ENCODE measurements around the gene ENO1.

ENO1 gene

DNA sequence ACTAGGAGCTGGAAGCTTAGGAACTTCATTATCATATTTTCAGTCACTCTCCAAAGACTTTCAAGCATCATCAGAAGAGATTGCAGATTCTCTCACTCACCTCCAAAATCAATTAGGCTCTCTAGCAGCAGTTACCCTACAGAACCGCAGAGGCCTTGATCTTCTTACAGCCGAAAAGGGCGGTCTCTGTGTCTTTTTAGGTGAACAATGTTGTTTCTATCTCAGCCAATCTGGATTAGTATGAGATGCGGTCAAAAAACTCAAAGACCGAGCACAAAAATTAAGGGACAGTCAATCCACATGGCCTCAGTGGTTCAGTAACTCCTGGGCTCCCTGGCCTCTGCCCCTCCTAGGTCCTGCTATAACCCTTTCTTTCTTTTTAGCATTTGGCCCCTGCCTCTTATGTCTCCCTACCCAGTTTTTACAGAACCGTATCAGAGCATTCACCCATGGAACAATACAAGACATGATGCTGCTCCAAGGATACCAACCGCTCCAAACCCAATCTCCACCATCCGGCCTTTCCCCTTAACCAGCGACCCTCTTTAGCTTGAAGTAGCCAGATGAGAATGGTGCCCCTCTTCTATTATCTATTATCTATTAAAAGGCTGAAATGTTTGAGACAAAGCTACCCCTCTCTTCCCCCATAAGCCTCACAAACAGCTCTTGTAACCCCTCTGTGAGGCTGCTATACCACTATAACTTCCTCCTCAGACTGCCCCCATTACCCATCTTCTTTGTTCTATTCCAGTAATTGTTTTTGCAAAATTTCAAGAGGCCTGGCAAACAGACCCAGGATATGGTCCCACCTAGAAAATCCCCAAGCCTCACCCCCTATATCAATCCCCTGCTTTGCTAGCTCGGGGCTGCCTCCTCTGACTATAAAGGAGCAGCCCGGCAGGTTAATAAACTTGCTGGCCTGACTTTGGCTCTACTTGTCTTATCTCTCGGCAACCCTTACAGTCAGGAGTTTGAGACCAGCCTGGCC, 48.5 kb upstream of the ENO1 start:
- Histone ChIP-seq H3K27ac (ENCODE audit: extremely low read depth, low read depth, low read length) (no peak overlapping the region), H3K4me3 (ENCODE audit: low read depth, low read length) (no peak overlapping the region), H3K4me1 (ENCODE audit: control insufficient read depth, insufficient read depth, low read length) (no peaks in the 10 kb centered on the region), H3K9me3 (ENCODE audit: control insufficient read depth, insufficient read depth, low read depth, low read length) (no peaks in the 10 kb centered on the region), H3K36me3 (ENCODE audit: control insufficient read depth in 2 of 2, insufficient read depth in 1 of 2, low read length in 2 of 2) (no peaks in the 10 kb centered on the region)
- ChIA-PET CTCF (interaction anchor here (0.5 to 2.3 kb wide), 6 partner anchors 9 to 232 kb away, joined by 3 to 10 read pairs (median 4); no protein-coding TSS in a partner anchor), POLR2A (no interaction called here)
- TF ChIP-seq ZNF133 (tag by site-specific recombination; IDR thresholded peaks at IDR 0.05) = no peak
- TF ChIP-seq SALL2 (tag by site-specific recombination; IDR thresholded peaks at IDR 0.05; ENCODE audit: borderline replicate concordance) = no peak
- TF ChIP-seq ZNF157 (tag by site-specific recombination; IDR thresholded peaks at IDR 0.05) = no peak
- no peak for TF ChIP-seq ZNF211 (tag by site-specific recombination; IDR thresholded peaks at IDR 0.05; ENCODE audit: low read depth)
- no peak for TF ChIP-seq ZNF701 (tag by site-specific recombination; IDR thresholded peaks at IDR 0.05)

DNA sequence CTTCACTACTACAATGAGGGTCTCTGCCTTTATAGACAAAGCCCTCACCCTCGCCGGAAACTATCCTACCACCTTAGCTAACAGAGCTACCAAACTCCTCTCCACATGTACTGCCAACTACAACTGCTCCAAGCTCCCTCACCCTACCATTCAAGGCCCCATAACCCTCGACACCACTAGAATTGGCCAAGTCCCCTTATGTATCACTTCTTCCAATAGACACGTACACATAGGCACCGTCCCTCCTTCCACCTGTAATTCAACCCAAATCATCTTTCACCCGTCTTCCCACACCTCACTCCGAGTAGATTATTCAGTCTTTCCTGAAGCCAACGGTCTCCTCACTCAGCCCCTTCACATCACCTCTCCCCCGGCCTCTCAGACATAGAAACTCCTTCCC, 47.5 kb upstream of the ENO1 start:
- Histone ChIP-seq H3K9me3 (ENCODE audit: control insufficient read depth, insufficient read depth, low read depth, low read length) (no peaks in the 10 kb centered on the region), H3K36me3 (ENCODE audit: control insufficient read depth in 2 of 2, insufficient read depth in 1 of 2, low read length in 2 of 2) (no peaks in the 10 kb centered on the region), H3K4me3 (ENCODE audit: low read depth, low read length) (no peak overlapping the region), H3K27ac (ENCODE audit: extremely low read depth, low read depth, low read length) (no peak overlapping the region), H3K4me1 (ENCODE audit: control insufficient read depth, insufficient read depth, low read length) (no peaks in the 10 kb centered on the region)
- CTCF ChIA-PET = interaction anchor here (0.8 to 2.3 kb wide), 5 partner anchors 37 to 256 kb away, joined by 3 to 10 read pairs (median 5); no protein-coding TSS in a partner anchor
- TF ChIP-seq ZNF776 (tag by site-specific recombination; IDR thresholded peaks at IDR 0.05; ENCODE audit: borderline replicate concordance) (no peak), ZNF266 (tag by site-specific recombination; IDR thresholded peaks at IDR 0.05; ENCODE audit: low read depth) (no peak), ZNF768 (tag by site-specific recombination; IDR thresholded peaks at IDR 0.05) (no peak), ZNF555 (tag by site-specific recombination; conservative IDR thresholded peaks at IDR 0.05) (no peak), ZFP41 (tag by site-specific recombination; IDR thresholded peaks at IDR 0.05; ENCODE audit: borderline replicate concordance) (no peak), ZNF514 (tag by site-specific recombination; IDR thresholded peaks at IDR 0.05) (no peak), ZNF404 (tag by site-specific recombination; IDR thresholded peaks at IDR 0.05) (no peak)
- TF ChIP-seq, protein P1, sequence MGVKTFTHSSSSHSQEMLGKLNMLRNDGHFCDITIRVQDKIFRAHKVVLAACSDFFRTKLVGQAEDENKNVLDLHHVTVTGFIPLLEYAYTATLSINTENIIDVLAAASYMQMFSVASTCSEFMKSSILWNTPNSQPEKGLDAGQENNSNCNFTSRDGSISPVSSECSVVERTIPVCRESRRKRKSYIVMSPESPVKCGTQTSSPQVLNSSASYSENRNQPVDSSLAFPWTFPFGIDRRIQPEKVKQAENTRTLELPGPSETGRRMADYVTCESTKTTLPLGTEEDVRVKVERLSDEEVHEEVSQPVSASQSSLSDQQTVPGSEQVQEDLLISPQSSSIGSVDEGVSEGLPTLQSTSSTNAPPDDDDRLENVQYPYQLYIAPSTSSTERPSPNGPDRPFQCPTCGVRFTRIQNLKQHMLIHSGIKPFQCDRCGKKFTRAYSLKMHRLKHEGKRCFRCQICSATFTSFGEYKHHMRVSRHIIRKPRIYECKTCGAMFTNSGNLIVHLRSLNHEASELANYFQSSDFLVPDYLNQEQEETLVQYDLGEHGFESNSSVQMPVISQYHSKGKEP (tag by site-specific recombination; IDR thresholded peaks at IDR 0.05) = no peak
- POLR2A ChIA-PET = interaction anchor here (0.5 kb wide), 1 partner anchor 97 kb away, joined by 3 read pairs; no protein-coding TSS in a partner anchor

DNA sequence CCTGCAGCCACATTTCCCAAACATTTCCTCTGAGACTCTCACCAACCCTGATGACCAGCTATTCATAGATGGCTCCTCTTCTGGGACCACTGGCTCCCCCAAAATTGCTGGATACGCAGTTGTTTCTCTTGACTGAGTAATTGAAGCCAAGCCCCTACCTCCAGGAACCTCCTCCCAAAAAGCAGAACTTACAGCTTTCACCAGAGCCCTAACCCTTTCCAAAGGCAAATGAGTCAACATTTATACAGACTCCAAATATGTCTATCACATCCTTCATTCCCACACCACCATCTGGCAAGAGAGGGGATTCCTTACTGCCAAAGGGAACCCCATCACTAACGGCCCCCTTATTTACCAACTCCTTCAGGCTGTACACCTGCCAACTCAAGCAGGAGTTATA, 46.9 kb upstream of the ENO1 start:
- Histone ChIP-seq H3K9me3 (ENCODE audit: control insufficient read depth, insufficient read depth, low read depth, low read length) (no peaks in the 10 kb centered on the region), H3K36me3 (ENCODE audit: control insufficient read depth in 2 of 2, insufficient read depth in 1 of 2, low read length in 2 of 2) (no peaks in the 10 kb centered on the region), H3K4me3 (ENCODE audit: low read depth, low read length) (no peak overlapping the region), H3K27ac (ENCODE audit: extremely low read depth, low read depth, low read length) (no peak overlapping the region), H3K4me1 (ENCODE audit: control insufficient read depth, insufficient read depth, low read length) (no peaks in the 10 kb centered on the region)
- TF ChIP-seq KLF8 (tag by site-specific recombination; IDR thresholded peaks at IDR 0.05) (no peak), ZNF335 (tag by site-specific recombination; conservative IDR thresholded peaks at IDR 0.05) (0 out of 2 replicates have a peak, but pooled peaks have one; percentile 27), ZNF133 (tag by site-specific recombination; IDR thresholded peaks at IDR 0.05) (no peak), ZNF549 (tag by site-specific recombination; IDR thresholded peaks at IDR 0.05) (no peak), ZNF561 (tag by site-specific recombination; IDR thresholded peaks at IDR 0.05; ENCODE audit: borderline replicate concordance) (no peak)
- TF ChIP-seq, protein P2, sequence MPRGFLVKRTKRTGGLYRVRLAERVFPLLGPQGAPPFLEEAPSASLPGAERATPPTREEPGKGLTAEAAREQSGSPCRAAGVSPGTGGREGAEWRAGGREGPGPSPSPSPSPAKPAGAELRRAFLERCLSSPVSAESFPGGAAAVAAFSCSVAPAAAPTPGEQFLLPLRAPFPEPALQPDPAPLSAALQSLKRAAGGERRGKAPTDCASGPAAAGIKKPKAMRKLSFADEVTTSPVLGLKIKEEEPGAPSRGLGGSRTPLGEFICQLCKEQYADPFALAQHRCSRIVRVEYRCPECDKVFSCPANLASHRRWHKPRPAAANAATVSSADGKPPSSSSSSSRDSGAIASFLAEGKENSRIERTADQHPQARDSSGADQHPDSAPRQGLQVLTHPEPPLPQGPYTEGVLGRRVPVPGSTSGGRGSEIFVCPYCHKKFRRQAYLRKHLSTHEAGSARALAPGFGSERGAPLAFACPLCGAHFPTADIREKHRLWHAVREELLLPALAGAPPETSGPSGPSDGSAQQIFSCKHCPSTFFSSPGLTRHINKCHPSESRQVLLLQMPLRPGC (tag by site-specific recombination; IDR thresholded peaks at IDR 0.05) = no peak
- TF ChIP-seq, protein P3, sequence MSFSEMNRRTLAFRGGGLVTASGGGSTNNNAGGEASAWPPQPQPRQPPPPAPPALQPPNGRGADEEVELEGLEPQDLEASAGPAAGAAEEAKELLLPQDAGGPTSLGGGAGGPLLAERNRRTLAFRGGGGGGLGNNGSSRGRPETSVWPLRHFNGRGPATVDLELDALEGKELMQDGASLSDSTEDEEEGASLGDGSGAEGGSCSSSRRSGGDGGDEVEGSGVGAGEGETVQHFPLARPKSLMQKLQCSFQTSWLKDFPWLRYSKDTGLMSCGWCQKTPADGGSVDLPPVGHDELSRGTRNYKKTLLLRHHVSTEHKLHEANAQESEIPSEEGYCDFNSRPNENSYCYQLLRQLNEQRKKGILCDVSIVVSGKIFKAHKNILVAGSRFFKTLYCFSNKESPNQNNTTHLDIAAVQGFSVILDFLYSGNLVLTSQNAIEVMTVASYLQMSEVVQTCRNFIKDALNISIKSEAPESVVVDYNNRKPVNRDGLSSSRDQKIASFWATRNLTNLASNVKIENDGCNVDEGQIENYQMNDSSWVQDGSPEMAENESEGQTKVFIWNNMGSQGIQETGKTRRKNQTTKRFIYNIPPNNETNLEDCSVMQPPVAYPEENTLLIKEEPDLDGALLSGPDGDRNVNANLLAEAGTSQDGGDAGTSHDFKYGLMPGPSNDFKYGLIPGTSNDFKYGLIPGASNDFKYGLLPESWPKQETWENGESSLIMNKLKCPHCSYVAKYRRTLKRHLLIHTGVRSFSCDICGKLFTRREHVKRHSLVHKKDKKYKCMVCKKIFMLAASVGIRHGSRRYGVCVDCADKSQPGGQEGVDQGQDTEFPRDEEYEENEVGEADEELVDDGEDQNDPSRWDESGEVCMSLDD (tag by site-specific recombination; IDR thresholded peaks at IDR 0.05) = no peak
- CTCF ChIA-PET = interaction anchor here (0.6 to 2.3 kb wide), 5 partner anchors 38 to 566 kb away, joined by 3 to 10 read pairs (median 5); no protein-coding TSS in a partner anchor
- POLR2A ChIA-PET = no interaction called here
